ENCODE measurements around the gene ZSCAN16.
A peak's percentile ranks its signal among the peaks of the same experiment; 100 is the strongest.

ZSCAN16 gene

DNA sequence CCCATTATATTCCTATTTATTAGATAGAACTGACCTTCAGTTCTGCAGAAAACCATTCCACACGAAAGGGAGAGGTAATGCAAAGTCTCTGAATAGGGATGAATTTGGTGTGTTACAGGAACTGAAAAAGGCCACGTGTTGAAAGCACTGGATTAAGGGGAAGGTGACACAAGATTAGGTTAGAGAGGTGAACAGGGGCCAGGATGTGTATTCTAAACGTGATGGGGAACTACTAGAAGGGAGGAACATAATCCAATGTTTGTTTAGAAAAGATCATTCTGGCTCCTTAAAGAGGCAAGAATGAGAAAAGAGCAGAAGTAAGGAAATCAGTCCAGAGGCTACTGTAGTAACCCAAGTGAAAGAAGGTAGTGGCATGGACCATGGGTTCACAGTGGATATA lies 11.0 kb downstream of the ZSCAN16 start:
- Histone ChIP-seq H3K4me1 (ENCODE audit: low read length) (peaks cover 18% of the 10 kb centered on the region), H3K36me3 (replicated peaks; ENCODE audit: insufficient read depth, low read length) (no peaks in the 10 kb centered on the region), H3K9me3 (replicated peaks; ENCODE audit: insufficient read depth, low read length) (no peaks in the 10 kb centered on the region), H3K9ac (ENCODE audit: low read length) (no peak overlapping the region), H3K4me2 (ENCODE audit: low read depth, low read length) (peak overlapping the region; percentile 75), H3K27me3 (replicated peaks; ENCODE audit: insufficient read depth, low read length) (no peaks in the 10 kb centered on the region), H3K4me3 (ENCODE audit: low read length) (peak overlapping the region; percentile 83), H3F3A (ENCODE audit: insufficient read depth, low read length) (peaks cover 13% of the 10 kb centered on the region), H2AFZ (ENCODE audit: low read length) (no peak overlapping the region), H3K79me2 (ENCODE audit: low read length) (peaks cover 52% of the 10 kb centered on the region), H3K27ac (ENCODE audit: low read length) (no peak overlapping the region), H3K9me2 (replicated peaks; ENCODE audit: insufficient read depth, low read length) (no peaks in the 10 kb centered on the region), H4K20me1 (ENCODE audit: insufficient read depth, low read length) (no peaks in the 10 kb centered on the region)
- TF ChIP-seq EZH2phosphoT487 (IDR thresholded peaks at IDR 0.05; ENCODE audit: low read length) (no peak), EZH2 (optimal IDR thresholded peaks at IDR 0.05; ENCODE audit: low read depth, low read length) (no peak)
- TF ChIP-seq, protein P1, sequence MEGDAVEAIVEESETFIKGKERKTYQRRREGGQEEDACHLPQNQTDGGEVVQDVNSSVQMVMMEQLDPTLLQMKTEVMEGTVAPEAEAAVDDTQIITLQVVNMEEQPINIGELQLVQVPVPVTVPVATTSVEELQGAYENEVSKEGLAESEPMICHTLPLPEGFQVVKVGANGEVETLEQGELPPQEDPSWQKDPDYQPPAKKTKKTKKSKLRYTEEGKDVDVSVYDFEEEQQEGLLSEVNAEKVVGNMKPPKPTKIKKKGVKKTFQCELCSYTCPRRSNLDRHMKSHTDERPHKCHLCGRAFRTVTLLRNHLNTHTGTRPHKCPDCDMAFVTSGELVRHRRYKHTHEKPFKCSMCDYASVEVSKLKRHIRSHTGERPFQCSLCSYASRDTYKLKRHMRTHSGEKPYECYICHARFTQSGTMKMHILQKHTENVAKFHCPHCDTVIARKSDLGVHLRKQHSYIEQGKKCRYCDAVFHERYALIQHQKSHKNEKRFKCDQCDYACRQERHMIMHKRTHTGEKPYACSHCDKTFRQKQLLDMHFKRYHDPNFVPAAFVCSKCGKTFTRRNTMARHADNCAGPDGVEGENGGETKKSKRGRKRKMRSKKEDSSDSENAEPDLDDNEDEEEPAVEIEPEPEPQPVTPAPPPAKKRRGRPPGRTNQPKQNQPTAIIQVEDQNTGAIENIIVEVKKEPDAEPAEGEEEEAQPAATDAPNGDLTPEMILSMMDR (IDR thresholded peaks at IDR 0.05; ENCODE audit: low read length) = no peak
- no peak for DNase-seq

DNA sequence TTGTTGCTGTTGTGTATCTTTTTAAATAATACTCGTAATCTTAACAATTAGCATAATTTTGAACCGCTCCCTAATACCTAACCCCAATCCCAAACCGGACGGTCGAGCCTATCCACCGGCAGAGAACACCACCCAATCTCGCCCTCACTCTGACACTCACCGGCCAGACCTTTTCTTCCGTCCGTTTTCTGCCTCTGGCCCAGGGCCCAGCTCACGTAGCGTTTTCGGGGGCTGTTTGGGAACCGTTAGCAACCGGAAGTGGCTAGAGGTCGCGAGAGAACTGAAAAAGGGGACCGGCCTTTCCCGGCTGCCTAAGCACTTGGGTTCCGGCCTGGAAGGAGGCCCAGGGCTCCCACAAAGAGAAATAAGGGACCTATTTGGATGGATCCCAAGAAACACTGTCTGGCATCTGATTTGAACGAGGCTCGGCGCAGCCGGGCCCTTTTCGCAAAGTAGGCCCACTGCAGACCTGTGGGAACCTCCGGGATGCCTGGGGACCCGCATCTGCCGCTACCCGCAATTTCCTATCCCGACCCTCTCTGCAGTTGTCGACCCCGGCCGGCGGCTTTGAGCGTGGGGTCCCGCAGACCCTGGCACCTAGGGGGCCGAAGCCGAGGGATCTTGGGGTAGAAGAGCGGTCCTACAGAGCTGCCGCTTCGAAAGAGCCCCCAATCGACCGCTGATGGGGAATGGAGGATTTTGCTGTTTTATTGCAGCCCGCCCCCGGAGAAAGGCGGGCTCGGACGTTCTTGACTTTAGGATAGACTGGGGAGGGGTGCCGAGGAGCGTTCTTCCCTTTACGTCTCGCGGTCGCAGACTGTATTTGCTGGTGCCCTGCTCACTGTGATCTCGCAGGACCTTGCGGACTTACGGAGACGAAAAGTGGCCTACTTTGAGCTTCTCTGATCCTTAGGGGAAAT lies 12.4 kb downstream of the ZSCAN16 start:
- Histone ChIP-seq H2AFZ (ENCODE audit: low read length) (peak overlapping the region; percentile 100), H3K4me2 (ENCODE audit: low read depth, low read length) (peak overlapping the region; percentile 75), H3K27ac (ENCODE audit: low read length) (peak overlapping the region; percentile 65; the same call in 1 of the 2 replicates), H3K4me1 (ENCODE audit: low read length) (peaks cover 18% of the 10 kb centered on the region), H3K9me3 (replicated peaks; ENCODE audit: insufficient read depth, low read length) (no peaks in the 10 kb centered on the region), H3K27me3 (replicated peaks; ENCODE audit: insufficient read depth, low read length) (no peaks in the 10 kb centered on the region), H3K4me3 (ENCODE audit: low read length) (peak overlapping the region; percentile 83), H3K79me2 (ENCODE audit: low read length) (peaks cover 43% of the 10 kb centered on the region), H3F3A (ENCODE audit: insufficient read depth, low read length) (peaks cover 13% of the 10 kb centered on the region), H4K20me1 (ENCODE audit: insufficient read depth, low read length) (no peaks in the 10 kb centered on the region), H3K9me2 (replicated peaks; ENCODE audit: insufficient read depth, low read length) (no peaks in the 10 kb centered on the region), H3K36me3 (replicated peaks; ENCODE audit: insufficient read depth, low read length) (no peaks in the 10 kb centered on the region), H3K9ac (ENCODE audit: low read length) (peak overlapping the region; percentile 78)
- TF ChIP-seq, protein P1 (IDR thresholded peaks at IDR 0.05; ENCODE audit: low read length) = no peak
- TF ChIP-seq EZH2 (optimal IDR thresholded peaks at IDR 0.05; ENCODE audit: low read depth, low read length) (no peak), EZH2phosphoT487 (IDR thresholded peaks at IDR 0.05; ENCODE audit: low read length) (no peak)
- peak; percentile 86 for DNase-seq

DNA sequence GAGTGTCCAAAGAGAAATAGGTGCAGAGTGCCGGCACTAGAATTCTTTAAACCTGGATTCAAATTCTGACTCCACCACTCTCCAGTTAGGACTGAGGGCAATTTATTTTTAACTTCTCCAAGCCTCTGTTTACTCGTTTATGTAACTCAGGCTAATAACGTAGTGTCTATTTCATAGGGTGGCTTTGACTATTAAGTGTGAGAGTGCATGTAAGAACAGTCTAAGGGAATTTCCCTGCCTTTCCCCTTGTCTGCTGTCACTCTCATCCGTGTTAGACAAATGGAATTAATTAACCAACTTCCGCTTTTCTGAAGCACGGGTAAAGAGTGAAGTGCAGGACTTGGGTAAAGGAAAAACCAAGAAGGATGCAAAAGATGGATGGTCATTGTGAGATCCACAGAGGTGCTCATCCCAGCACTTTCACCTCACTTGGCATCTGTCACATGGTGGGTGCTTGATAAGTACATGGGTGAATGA lies 13.1 kb downstream of the ZSCAN16 start:
- H2AFZ ChIP-seq (ENCODE audit: low read length) = peak overlapping the region; percentile 100
- peak overlapping the region; percentile 75 for H3K4me2 ChIP-seq (ENCODE audit: low read depth, low read length)
- H3K27me3 ChIP-seq (replicated peaks; ENCODE audit: insufficient read depth, low read length) = no peaks in the 10 kb centered on the region
- H4K20me1 ChIP-seq (ENCODE audit: insufficient read depth, low read length) = no peaks in the 10 kb centered on the region
- H3K36me3 ChIP-seq (replicated peaks; ENCODE audit: insufficient read depth, low read length) = no peaks in the 10 kb centered on the region
- no peaks in the 10 kb centered on the region for H3K9me2 ChIP-seq (replicated peaks; ENCODE audit: insufficient read depth, low read length)
- peaks cover 45% of the 10 kb centered on the region for H3K79me2 ChIP-seq (ENCODE audit: low read length)
- peaks cover 13% of the 10 kb centered on the region for H3F3A ChIP-seq (ENCODE audit: insufficient read depth, low read length)
- no peak for TF ChIP-seq EZH2phosphoT487 (IDR thresholded peaks at IDR 0.05; ENCODE audit: low read length)
- no peak for TF ChIP-seq EZH2 (optimal IDR thresholded peaks at IDR 0.05; ENCODE audit: low read depth, low read length)
- TF ChIP-seq, protein P1 (IDR thresholded peaks at IDR 0.05; ENCODE audit: low read length) = no peak
- peak overlapping the region; percentile 83 for H3K4me3 ChIP-seq (ENCODE audit: low read length)
- H3K4me1 ChIP-seq (ENCODE audit: low read length) = peaks cover 19% of the 10 kb centered on the region
- H3K9me3 ChIP-seq (replicated peaks; ENCODE audit: insufficient read depth, low read length) = no peaks in the 10 kb centered on the region
- peak overlapping the region; percentile 65; the same call in 1 of the 2 replicates for H3K27ac ChIP-seq (ENCODE audit: low read length)
- DNase-seq = peak; percentile 20
- H3K9ac ChIP-seq (ENCODE audit: low read length) = peak overlapping the region; percentile 78
